B cell (primary cell): Measurements from ENCODE around the gene STEAP1B. TPM values are rescaled to one million over a fixed set of nuclear protein-coding genes. Genes with fewer than 3 reads are reported as not detected.

ENCODE experiments used
- ATAC-seq: fragments of 200-7000 bp; cut with Tn5 transposase; one replicate; pipeline ENCODE4 v1.10.0; 2021; ENCODE audit warnings: low read depth, mild to moderate bottlenecking, moderate number of reproducible peaks, moderate library complexity
- CTCF ChIA-PET: fragments of 350-600 bp; sonication (Branson Sonifier 250); formaldehyde crosslinking; loops from one replicate; lab custom pipeline; 2021; ENCODE audit warnings: antibody characterized with exemption, inconsistent platforms; lab: Charles Lee
- POLR2A ChIA-PET: fragments of 350-600 bp; sonication (Branson Sonifier 250); formaldehyde crosslinking; loops from one replicate; lab custom pipeline; 2021; ENCODE audit warnings: antibody characterized with exemption; lab: Charles Lee
- DNase-seq: peaks from one replicate; pipeline ENCODE4 v3.0.0; 2013
- H2AFZ ChIP-seq: 2 replicates; pipeline ENCODE4 v1.6.1; 2012; ENCODE audit warnings: mild to moderate bottlenecking, low read depth, low read length; ENCODE audit not compliant: insufficient read depth, poor library complexity, severe bottlenecking
- H3K27ac ChIP-seq, 2 donors: 1 replicate in 1 of 2; 2 replicates in 1 of 2; pipeline ENCODE4 v1.5.1; 2012 to 2013; ENCODE audit warnings: low read length in 2 of 2, mild to moderate bottlenecking in 2 of 2, moderate library complexity in 1 of 2
- H3K27me3 ChIP-seq, 4 experiments: fragments of 200-600 bp in 1 of 4; sonication (generic) in 1 of 4; replicated peaks in 1 of 4; 1 replicate in 2 of 4; 2 replicates in 2 of 4; pipeline versions ENCODE4 v1.6.1 to v1.7.0; 2013 to 2016; ENCODE audit warnings: low read length in 3 of 4, mild to moderate bottlenecking in 2 of 4, mixed read lengths in 1 of 4, moderate library complexity in 1 of 4; ENCODE audit not compliant: insufficient read depth in 4 of 4, control insufficient read depth in 3 of 4; ENCODE audit errors: control extremely low read depth in 1 of 4
- H3K36me3 ChIP-seq, 2 experiments: replicated peaks in 1 of 2; 1 replicate in 1 of 2; 2 replicates in 1 of 2; pipeline versions ENCODE4 v1.6.1 to v1.7.1; 2013; ENCODE audit warnings: low read length in 1 of 2; ENCODE audit not compliant: insufficient read depth in 2 of 2, control insufficient read depth in 1 of 2; ENCODE audit errors: control extremely low read depth in 1 of 2, extremely low read depth in 1 of 2
- H3K4me1 ChIP-seq, 2 donors: fragments of 200-600 bp in 1 of 2; sonication (generic) in 1 of 2; 1 replicate in 1 of 2; 2 replicates in 1 of 2; pipeline versions ENCODE4 v1.5.1 to v1.6.1; 2013 to 2017; ENCODE audit warnings: low read length in 2 of 2; ENCODE audit not compliant: control insufficient read depth in 2 of 2, insufficient read depth in 2 of 2
- H3K4me2 ChIP-seq: replicated peaks from 2 replicates; pipeline ENCODE3; 2012; ENCODE audit warnings: mild to moderate bottlenecking, low read depth, low read length; ENCODE audit not compliant: poor library complexity, severe bottlenecking
- H3K4me3 ChIP-seq, 5 experiments: fragments of 200-600 bp in 1 of 5; sonication (generic) in 1 of 5; 1 replicate in 3 of 5; 2 replicates in 2 of 5; pipeline versions ENCODE4 v1.5.1 to v1.7.0; 2011 to 2016; ENCODE audit warnings: low read length in 4 of 5, mild to moderate bottlenecking in 4 of 5, low read depth in 2 of 5, control low read depth in 1 of 5, moderate library complexity in 1 of 5; ENCODE audit not compliant: insufficient read depth in 1 of 5; ENCODE audit errors: control extremely low read depth in 1 of 5, extremely low read depth in 1 of 5
- H3K79me2 ChIP-seq: fragments of 200-600 bp; sonication (generic); one replicate; pipeline ENCODE4 v1.6.0; 2016; ENCODE audit warnings: low read length; ENCODE audit not compliant: control insufficient read depth, insufficient read depth
- H3K9ac ChIP-seq: fragments of 200-600 bp; sonication (generic); 2 replicates; pipeline ENCODE4 v1.6.1; 2017; ENCODE audit warnings: mild to moderate bottlenecking, low read length, moderate library complexity
- H3K9me3 ChIP-seq, 3 donors: one replicate each; pipeline versions ENCODE4 v1.6.1 to v1.7.1; 2013; ENCODE audit warnings: low read length in 2 of 3; ENCODE audit not compliant: control insufficient read depth in 2 of 3, insufficient read depth in 1 of 3; ENCODE audit errors: control extremely low read depth in 1 of 3
- H4K20me1 ChIP-seq: 2 replicates; pipeline ENCODE4 v1.6.0; 2012; ENCODE audit warnings: mild to moderate bottlenecking, low read length; ENCODE audit not compliant: insufficient read depth, control insufficient read depth, poor library complexity, severe bottlenecking
- H3K27ac Mint-ChIP-seq: one replicate; pipeline ENCODE4 v1.8.0; 2021; ENCODE audit warnings: mixed read lengths
- H3K27me3 Mint-ChIP-seq: one replicate; pipeline ENCODE4 v1.8.0; 2021; ENCODE audit warnings: mixed read lengths
- H3K4me1 Mint-ChIP-seq: one replicate; pipeline ENCODE4 v1.8.0; 2021; ENCODE audit warnings: mixed read lengths
- H3K4me3 Mint-ChIP-seq: one replicate; pipeline ENCODE4 v1.8.0; 2021; ENCODE audit warnings: mixed read lengths
- H3K9me3 Mint-ChIP-seq: one replicate; pipeline ENCODE4 v1.8.0; 2022; ENCODE audit warnings: mixed read lengths; ENCODE audit not compliant: insufficient read depth
- EZH2 ChIP-seq: IDR thresholded peaks from 2 replicates; pipeline ENCODE4 v1.6.1; 2012; ENCODE audit warnings: borderline replicate concordance, low read depth, mild to moderate bottlenecking, moderate library complexity, low read length; ENCODE audit not compliant: insufficient read depth, poor library complexity, severe bottlenecking
- WGBS: methylation state at CpG from one replicate; pipeline ENCODE4 v1.1.5; 2013; ENCODE audit warnings: missing lambda C conversion rate; ENCODE audit not compliant: insufficient coverage; 5-methylcytosine and 5-hydroxymethylcytosine counted together
- intact Hi-C: fragments of 100-400 bp; cut with micrococcal nuclease; formaldehyde crosslinking; loops from one replicate; pipeline ENCODE4 v1.10.0; 2022
- polyA plus RNA-seq: library from polyadenylated mRNA; depleted of rRNA; stranded (reverse); fragments of >200 nt; gene quantifications from 2 replicates; pipeline ENCODE4 v1.2.3, GENCODE V29; 2012
- total RNA-seq, 2 donors: library from RNA; stranded (reverse); fragments of 120-200 nt in 1 of 2; gene quantifications; 1 replicate in 1 of 2; 2 replicates in 1 of 2; pipeline versions ENCODE4 v1.2.3 to v1.2.4, GENCODE V29; 2013 to 2022
- TF ChIP-seq, protein P1 (sequence below): fragments of 200-600 bp; IDR thresholded peaks from one replicate; pipeline ENCODE4 v1.8.0; 2022; ENCODE audit warnings: antibody characterized with exemption, mild to moderate bottlenecking

Gene STEAP1B
- total and polyA plus RNA-seq, 2 donors (not counting 1 experiment from before 2014, with no cell fraction given) = 8.8 to 24.7 TPM

DNA sequence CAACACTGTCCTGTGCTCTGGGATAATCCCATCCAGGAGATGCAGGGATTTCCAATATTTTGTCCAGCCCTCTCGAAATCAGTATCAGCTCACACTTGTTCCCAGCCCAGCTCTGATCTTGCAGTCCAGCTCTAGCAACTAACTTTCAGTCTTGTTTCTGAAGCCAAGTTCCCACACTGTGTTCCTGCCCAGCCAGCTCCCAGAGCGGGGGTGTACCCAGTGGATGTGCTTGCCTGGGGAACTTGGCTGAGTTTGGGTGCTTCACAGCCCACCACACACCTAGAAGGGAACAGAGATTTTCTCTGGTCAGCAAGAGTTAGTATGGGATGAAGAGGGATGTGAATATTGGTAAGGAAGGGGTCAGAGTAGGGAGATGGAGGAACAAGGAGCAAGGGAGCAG, 85.6 kb downstream of the STEAP1B start:
- no peak overlapping the region for H3K4me3 Mint-ChIP-seq
- no peaks in the 10 kb centered on the region for H3K79me2 ChIP-seq
- intact Hi-C loops = no loop called here
- H3K36me3 ChIP-seq = no peaks in the 10 kb centered on the region
- POLR2A ChIA-PET = no interaction called here
- no peaks in the 10 kb centered on the region for H3K27me3 ChIP-seq
- no peak overlapping the region for H3K27ac Mint-ChIP-seq
- H2AFZ ChIP-seq = no peak overlapping the region
- H3K9ac ChIP-seq = no peak overlapping the region
- no peaks in the 10 kb centered on the region for H4K20me1 ChIP-seq
- ATAC-seq (no peak), DNase-seq (no peak)
- no peak overlapping the region for H3K4me2 ChIP-seq
- no peak overlapping the region for H3K27ac ChIP-seq
- H3K4me3 ChIP-seq = no peak overlapping the region
- H3K4me1 Mint-ChIP-seq = no peaks in the 10 kb centered on the region
- no peak for TF ChIP-seq EZH2
- TF ChIP-seq, protein P1, sequence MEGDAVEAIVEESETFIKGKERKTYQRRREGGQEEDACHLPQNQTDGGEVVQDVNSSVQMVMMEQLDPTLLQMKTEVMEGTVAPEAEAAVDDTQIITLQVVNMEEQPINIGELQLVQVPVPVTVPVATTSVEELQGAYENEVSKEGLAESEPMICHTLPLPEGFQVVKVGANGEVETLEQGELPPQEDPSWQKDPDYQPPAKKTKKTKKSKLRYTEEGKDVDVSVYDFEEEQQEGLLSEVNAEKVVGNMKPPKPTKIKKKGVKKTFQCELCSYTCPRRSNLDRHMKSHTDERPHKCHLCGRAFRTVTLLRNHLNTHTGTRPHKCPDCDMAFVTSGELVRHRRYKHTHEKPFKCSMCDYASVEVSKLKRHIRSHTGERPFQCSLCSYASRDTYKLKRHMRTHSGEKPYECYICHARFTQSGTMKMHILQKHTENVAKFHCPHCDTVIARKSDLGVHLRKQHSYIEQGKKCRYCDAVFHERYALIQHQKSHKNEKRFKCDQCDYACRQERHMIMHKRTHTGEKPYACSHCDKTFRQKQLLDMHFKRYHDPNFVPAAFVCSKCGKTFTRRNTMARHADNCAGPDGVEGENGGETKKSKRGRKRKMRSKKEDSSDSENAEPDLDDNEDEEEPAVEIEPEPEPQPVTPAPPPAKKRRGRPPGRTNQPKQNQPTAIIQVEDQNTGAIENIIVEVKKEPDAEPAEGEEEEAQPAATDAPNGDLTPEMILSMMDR = no peak
- H3K27me3 Mint-ChIP-seq = no peaks in the 10 kb centered on the region
- no peaks in the 10 kb centered on the region for H3K9me3 ChIP-seq
- H3K4me1 ChIP-seq = no peaks in the 10 kb centered on the region
- CTCF ChIA-PET = no interaction called here
- WGBS = 100% methylated on average over 1 of the region's 2 CpGs
- no peaks in the 10 kb centered on the region for H3K9me3 Mint-ChIP-seq

GRCh38 chr7:22413211-22413610, 86.8 kb downstream of the STEAP1B start:
- H3K27ac ChIP-seq = no peak overlapping the region
- no peak for DNase-seq
- H3K4me1 ChIP-seq = no peaks in the 10 kb centered on the region
- H3K4me2 ChIP-seq = no peak overlapping the region
- 100% methylated on average over 1 of the region's 2 CpGs for WGBS
- H2AFZ ChIP-seq = no peak overlapping the region
- no peaks in the 10 kb centered on the region for H3K27me3 Mint-ChIP-seq
- ChIA-PET CTCF (no interaction called here), POLR2A (no interaction called here)
- H3K4me1 Mint-ChIP-seq = no peaks in the 10 kb centered on the region
- H3K4me3 ChIP-seq = no peak overlapping the region
- ATAC-seq = no peak
- no peaks in the 10 kb centered on the region for H3K27me3 ChIP-seq
- H3K4me3 Mint-ChIP-seq = no peak overlapping the region
- no peaks in the 10 kb centered on the region for H3K9me3 ChIP-seq
- no peak overlapping the region for H3K27ac Mint-ChIP-seq
- no peaks in the 10 kb centered on the region for H3K36me3 ChIP-seq
- no peaks in the 10 kb centered on the region for H3K9me3 Mint-ChIP-seq
- no peaks in the 10 kb centered on the region for H3K79me2 ChIP-seq
- intact Hi-C loops = no loop called here
- TF ChIP-seq EZH2 = no peak
- TF ChIP-seq, protein P1 = no peak
- no peak overlapping the region for H3K9ac ChIP-seq
- H4K20me1 ChIP-seq = no peaks in the 10 kb centered on the region
